NCI-H146 treated with DMSO at 0.1 percent for 48 hours (cell line): Measurements from ENCODE around the gene FAM151B.
"Not testable (repeated sequence)": the region's sequence is repeated elsewhere in the genome, so short reads cannot be mapped to it uniquely, and the experiment has no call there.

Experiments used
- DNase-seq: peaks from one replicate; lab custom pipeline; 2025; ENCODE audit not compliant: unreplicated experiment; lab: John Stamatoyannopoulos, UW

Gene FAM151B

DNA sequence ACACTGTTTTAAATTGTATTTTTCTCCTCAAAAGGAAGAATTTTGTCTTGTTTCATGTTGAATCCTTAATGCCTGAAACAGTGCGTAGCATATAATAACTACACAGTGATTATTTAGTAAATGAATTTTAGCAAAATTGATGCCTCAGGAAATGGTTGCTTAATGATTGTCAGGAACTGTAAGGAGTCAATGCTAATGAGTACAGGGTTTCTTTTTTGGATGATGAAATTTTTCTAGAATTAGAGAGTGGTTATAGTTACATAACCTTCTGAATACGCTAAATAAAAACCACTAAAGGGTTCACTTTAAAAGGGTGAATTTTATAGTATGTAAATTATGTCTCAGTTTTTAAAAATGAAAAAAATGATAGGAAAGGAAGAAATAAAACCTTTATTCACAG, 14.9 kb downstream of the FAM151B start:
- no peak for DNase-seq

DNA sequence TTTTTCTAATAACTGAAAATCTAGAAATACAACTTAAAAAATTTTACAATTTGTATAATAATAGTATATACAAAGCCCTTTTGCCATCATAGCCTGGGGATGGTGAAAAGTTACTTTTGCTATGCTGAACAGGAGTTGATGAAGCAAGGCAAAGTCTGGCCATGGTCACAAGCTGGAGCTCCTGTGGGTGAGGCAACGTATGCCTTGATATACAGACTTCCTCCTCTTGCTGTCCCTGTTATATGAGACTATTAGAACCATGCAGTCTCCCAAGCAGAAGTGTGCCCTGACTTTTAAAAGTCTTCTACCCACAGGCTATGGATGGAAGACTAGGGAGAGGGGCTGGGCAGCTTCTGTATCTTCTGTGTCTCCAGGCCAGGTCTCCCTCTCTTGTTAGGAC, 15.7 kb downstream of the FAM151B start:
- DNase-seq, result no peak

DNA sequence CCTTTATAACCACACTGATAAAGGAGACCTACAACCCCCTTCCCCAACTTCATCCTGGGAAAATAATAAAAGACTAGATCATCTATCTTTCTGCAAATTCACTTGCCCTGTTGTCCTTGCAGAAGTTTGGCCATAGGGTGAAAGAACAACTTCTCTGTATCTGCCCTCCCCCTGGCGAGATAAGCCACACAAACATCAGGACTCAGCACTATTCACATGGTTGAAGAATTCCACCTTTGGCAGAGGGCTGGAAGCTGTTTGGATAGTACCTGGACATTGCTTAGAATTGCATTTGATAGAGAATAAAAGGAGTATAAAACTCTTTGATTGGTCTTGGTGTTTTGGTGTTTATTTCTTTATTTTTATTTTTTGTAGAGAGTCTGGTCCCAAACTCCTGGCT, 16.9 kb downstream of the FAM151B start:
- no peak for DNase-seq

GRCh38 chr5:80507663-80508062, 19.8 kb downstream of the FAM151B start:
- DNase-seq, result no peak

DNA sequence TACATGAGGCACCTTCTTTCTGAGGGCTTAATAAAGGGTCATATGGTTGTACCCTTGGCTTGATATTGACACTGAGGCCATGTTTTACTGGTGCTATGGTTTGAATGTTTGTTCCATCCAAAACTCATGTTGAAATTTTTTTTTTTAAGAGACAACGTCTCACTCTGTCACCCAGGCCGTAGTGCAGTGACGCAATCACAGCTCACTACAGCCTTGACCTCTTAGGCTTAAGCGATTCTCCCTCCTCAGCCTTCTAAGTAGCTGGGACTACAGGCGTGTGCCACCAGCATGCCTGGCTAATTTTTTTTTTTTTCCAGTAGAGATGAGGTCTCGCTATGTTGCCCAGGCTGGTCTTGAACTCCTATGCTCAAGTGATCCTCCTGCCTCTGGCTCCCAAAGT, 20.9 kb downstream of the FAM151B start:
- DNase-seq, result no peak

- DNase-seq, result no peak
Measured at GRCh38 chr5:80509362-80509761, 21.5 kb downstream of the FAM151B start.

- no peak for DNase-seq
Measured at GRCh38 chr5:80516826-80517225, 28.9 kb downstream of the FAM151B start.

- no peak for DNase-seq
Measured at GRCh38 chr5:80540691-80541090, 52.8 kb downstream of the FAM151B start.

DNA sequence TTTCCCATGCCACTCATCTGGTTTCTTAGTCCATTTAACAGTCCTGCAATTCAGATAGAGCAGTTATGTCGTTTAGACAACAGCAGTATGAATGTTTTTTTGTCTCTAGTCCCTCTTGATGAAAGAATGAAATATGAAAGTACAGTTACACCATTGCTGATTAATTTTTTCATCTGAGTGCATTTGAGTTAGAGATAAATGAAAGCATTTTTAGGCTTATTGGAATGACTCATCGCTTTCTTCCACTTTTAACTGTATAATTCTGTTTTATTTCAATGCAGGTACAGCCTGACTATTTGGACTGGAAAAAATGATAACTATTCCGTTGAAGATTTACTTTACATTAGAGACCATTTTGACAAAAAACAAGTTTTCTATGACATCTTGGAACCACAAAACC, 53.5 kb downstream of the FAM151B start:
- DNase-seq, result no peak

GRCh38 chr5:80554646-80555045, 66.7 kb downstream of the FAM151B start:
- DNase-seq, result no peak

GRCh38 chr5:80555099-80555498, 67.2 kb downstream of the FAM151B start:
- no peak for DNase-seq

DNA sequence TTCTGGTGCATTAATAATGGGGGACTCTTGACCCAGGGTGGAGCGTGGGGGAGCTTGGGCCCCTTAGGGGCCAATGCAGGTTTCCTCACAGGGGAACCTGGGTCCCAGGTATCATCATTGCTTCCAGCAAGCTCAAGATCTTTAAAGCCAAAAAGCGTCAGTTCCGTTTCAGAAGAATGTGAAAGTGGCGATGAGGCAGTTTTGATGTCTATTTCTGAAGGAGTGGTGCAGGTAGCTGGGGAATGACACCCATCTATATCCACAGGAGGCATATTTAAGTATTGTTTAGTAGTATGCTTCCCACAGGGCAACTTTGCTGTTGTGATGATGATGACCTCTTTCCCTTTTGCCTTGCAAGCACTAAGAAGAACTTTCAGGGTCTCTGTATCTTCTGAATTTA, 71.3 kb downstream of the FAM151B start:
- no peak for DNase-seq

DNA sequence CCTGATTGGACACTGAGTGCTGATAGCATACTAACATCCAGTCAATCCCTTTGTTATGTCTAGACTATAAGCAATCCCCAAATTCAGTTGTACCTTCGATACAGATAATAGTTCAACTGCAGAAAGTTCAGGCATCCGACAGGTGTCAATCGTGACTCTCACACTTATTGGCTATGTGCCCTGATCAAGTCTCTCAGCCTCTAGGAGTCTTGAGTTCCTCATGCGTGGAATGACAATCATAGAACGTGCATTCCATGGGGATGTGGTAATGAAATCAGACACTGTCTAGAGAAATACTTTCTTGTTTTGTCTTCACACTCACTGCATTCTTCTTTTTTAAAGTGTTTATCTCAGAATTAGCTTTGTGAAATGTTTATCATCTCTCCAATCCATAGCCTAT, 77.4 kb downstream of the FAM151B start:
- DNase-seq, result no peak

- no peak for DNase-seq
Measured at GRCh38 chr5:80566711-80567259, 78.9 kb downstream of the FAM151B start.

DNA sequence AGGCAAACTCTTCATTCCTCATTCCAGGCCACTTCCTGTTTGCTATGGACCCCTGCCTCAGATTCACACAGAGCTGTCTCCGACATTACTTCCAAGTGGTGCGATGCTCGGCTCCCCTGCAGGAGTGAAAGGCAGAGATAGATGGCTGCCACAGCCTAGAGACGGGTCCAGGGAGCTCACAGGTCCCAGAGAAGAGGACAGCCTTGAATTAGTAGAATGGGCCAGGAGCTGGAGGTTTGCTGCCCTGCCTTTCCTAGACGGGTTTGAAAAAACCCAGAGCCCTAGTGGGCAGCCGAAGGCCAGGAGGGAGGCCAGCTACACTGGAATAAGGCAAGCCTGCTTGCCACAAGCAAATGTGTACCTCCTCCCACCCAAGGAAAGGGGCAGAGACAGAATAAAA, 80.4 kb downstream of the FAM151B start:
- DNase-seq, result no peak

- peak; percentile 8 for DNase-seq
Measured at GRCh38 chr5:80569086-80569960, 81.4 kb downstream of the FAM151B start.

GRCh38 chr5:80569961-80570786, 82.3 kb downstream of the FAM151B start, which contains the start of gene ANKRD34B:
TSS of gene ANKRD34B (minus strand) at chr5:80570280. CDS start at chr5:80560019, 10,261 bp downstream.
- DNase-seq, result peak; percentile 54

DNA sequence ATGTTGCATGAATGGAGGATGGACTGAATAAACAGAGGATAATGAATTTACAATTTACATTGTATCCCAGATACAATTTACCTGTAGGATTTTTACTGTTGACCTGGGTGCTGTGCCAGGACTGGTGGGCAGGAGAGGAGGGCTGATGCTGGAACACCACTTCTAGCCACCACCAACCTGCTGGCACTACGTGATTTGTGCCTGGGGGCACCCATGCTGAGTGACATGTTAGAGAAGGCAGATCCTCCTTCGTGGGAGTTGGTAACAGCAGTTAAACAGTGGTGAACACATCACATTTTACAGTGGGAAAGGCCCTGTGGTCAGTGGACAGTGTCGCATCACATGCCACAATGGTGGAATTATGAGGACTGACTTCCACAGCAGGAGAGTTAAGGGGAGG, 85.2 kb downstream of the FAM151B start:
- DNase-seq, result no peak

- no peak for DNase-seq
Measured at GRCh38 chr5:80576383-80576782, 88.5 kb downstream of the FAM151B start.

DNA sequence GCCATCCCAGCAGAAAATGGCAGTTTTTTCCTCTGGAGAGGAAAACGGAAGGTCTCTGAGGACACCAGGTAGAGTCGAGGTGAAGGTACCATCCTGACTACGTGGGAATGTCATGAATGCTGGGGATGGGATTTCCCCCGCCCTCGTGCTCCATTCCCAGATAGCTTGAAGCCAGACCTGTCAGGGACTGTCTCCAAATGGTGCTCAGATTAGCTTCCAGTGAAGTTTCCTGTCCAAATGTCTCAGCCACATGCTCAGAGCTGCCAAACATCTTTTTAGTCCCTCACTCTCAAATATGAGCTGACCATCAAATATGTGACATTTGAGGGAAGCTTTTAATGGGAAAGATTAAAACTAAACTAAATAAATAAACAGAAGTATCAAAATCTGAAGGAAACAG, 89.8 kb downstream of the FAM151B start:
- no peak for DNase-seq

GRCh38 chr5:80579050-80579449, 91.2 kb downstream of the FAM151B start:
- no peak for DNase-seq

DNA sequence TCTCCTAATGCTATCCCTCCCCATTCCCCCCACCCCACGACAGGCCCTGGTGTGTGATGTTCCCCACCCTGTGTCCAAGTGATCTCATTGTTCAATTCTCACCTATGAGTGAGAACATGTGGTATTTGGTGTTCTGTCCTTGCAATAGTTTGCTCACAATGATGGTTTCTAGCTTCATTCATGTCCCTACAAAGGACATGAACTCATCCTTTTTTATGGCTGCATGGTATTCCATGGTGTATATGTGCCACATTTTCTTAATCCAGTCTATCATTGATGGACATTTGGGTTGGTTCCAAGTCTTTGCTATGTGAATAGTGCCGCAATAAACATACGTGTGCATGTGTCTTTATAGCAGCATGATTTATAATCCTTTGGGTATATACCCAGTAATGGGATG, 92.4 kb downstream of the FAM151B start:
- not testable (repeated sequence) for DNase-seq
